Uterus (tissue), 4 donors: ENCODE measurements around the gene ANGPT4. TPM values are rescaled to one million over a fixed set of nuclear protein-coding genes. Genes with fewer than 3 reads are reported as not detected.

Experiments
- DNase-seq, 2 donors: peaks; one replicate each; pipeline ENCODE4 v3.0.0-alpha.2; 2019 to 2020
- H3K27ac ChIP-seq, 2 donors: fragments of 200-600 bp; sonication (generic); 1 replicate in 1 of 2; 2 replicates in 1 of 2; pipeline ENCODE4 v1.5.1; 2016 to 2018
- H3K27me3 ChIP-seq, 2 donors: fragments of 200-600 bp; sonication (generic); one replicate each; pipeline ENCODE4 v1.5.1; 2018 to 2019; ENCODE audit warnings: control low read depth in 1 of 2
- H3K36me3 ChIP-seq, 2 donors: fragments of 200-600 bp; sonication (generic); one replicate each; pipeline ENCODE4 v1.5.1; 2019; ENCODE audit warnings: control low read depth in 1 of 2
- H3K4me1 ChIP-seq, 2 donors: fragments of 200-600 bp; sonication (generic); one replicate each; pipeline ENCODE4 v1.5.1; 2018 to 2019; ENCODE audit warnings: control low read depth in 1 of 2
- H3K4me3 ChIP-seq, 2 donors: fragments of 200-600 bp; sonication (generic); 1 replicate in 1 of 2; 2 replicates in 1 of 2; pipeline ENCODE4 v1.5.1; 2018 to 2019; ENCODE audit warnings: mild to moderate bottlenecking in 1 of 2
- H3K9me3 ChIP-seq, 2 donors: fragments of 200-600 bp; sonication (generic); one replicate each; pipeline ENCODE4 v1.5.1; 2019; ENCODE audit warnings: control low read depth in 1 of 2
- CTCF ChIP-seq, 4 experiments: fragments of 200-600 bp in 2 of 4; fragments of 450-650 bp in 2 of 4; sonication (generic) in 2 of 4; IDR thresholded peaks; one replicate each; pipeline ENCODE4 v1.5.1; 2016 to 2019; ENCODE audit warnings: antibody characterized with exemption in 4 of 4, mild to moderate bottlenecking in 2 of 4, moderate library complexity in 1 of 4
- POLR2A ChIP-seq, 2 donors: fragments of 450-650 bp; IDR thresholded peaks; one replicate each; pipeline ENCODE4 v1.6.1; 2016; ENCODE audit warnings: antibody characterized with exemption in 2 of 2, mild to moderate bottlenecking in 1 of 2, moderate library complexity in 1 of 2
- intact Hi-C: fragments of 100-400 bp; cut with DNase I; formaldehyde crosslinking; loops from one replicate; pipeline ENCODE4 v1.15.1; 2023; ENCODE audit warnings: low total_unique reads
- total RNA-seq, 4 donors: library from RNA; depleted of rRNA in 3 of 4; stranded (reverse); fragments of >200 nt in 3 of 4; gene quantifications; one replicate each; pipeline versions ENCODE4 v1.1.0 to v1.2.4, GENCODE V29; 2014 to 2023
- donor health status: DM: yes; HTN: yes; CAD: no.

The ANGPT4 gene
- total RNA-seq, 4 donors from 2014 or later = 0.55 to 8.8 (median 3.8) TPM

DNA sequence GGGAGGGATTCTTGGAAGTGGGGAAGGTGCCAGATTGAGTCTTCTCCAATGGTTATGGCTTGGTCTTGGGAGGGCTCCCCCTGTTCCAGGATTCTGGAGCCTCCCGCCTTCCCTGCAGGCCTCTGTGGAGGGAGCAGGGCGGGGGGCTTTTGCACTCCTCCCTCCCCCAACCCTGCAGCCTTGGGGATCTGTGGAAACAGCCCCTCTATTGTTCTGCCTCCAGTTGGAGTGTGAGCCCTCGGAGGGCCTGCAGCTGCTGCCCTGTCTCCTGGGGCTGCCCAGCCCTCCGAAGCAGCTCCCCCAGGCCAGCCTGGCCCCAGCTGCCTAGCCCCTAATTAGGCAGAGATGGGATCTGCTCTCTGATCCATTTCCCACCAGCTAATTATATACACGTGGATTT, 67.9 kb downstream of the ANGPT4 start:
- intact Hi-C loops = no loop called here
- TF ChIP-seq CTCF (IDR thresholded peaks at IDR 0.05) = no peak
- no peak for TF ChIP-seq POLR2A (IDR thresholded peaks at IDR 0.05)
- H3K27ac ChIP-seq = no peak overlapping the region

DNA sequence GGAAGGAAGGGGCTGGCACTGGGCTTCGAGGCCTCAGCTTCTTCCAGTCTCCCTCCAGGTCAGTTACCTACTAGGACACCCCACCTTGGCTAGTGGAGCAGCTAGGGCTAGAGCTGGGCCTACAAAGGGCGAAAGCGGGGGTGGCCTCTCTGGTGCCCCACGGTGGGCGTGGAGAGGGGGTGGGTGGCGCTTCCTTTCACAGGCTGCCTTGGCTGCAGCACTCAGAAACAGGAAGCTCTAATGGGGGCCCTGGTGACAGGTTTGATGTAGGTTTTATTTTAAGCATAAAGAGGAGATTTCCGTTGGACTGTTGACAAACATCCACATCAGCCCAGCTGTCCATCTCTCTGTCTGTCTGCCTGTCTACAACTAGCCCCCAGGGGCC, 69.2 kb downstream of the ANGPT4 start:
- peaks cover 0 to 8% of the 10 kb centered on the region in 2 donors for H3K4me1 ChIP-seq
- intact Hi-C loops = no loop called here
- no peak overlapping the region for H3K27ac ChIP-seq
- TF ChIP-seq POLR2A (IDR thresholded peaks at IDR 0.05) (no peak), CTCF (IDR thresholded peaks at IDR 0.05) (no peak)
- H3K9me3 ChIP-seq = no peaks in the 10 kb centered on the region
- H3K36me3 ChIP-seq = no peaks in the 10 kb centered on the region
- no peak for DNase-seq
- no peak overlapping the region for H3K4me3 ChIP-seq
- no peaks in the 10 kb centered on the region for H3K27me3 ChIP-seq

More for the DNA sequence above, 67.9 kb downstream of the ANGPT4 start:
- Histone ChIP-seq H3K27me3 (no peaks in the 10 kb centered on the region), H3K4me3 (no peak overlapping the region), H3K9me3 (no peaks in the 10 kb centered on the region), H3K4me1 (peaks cover 0 to 8% of the 10 kb centered on the region in 2 donors), H3K36me3 (no peaks in the 10 kb centered on the region)
- no peak for DNase-seq

DNA sequence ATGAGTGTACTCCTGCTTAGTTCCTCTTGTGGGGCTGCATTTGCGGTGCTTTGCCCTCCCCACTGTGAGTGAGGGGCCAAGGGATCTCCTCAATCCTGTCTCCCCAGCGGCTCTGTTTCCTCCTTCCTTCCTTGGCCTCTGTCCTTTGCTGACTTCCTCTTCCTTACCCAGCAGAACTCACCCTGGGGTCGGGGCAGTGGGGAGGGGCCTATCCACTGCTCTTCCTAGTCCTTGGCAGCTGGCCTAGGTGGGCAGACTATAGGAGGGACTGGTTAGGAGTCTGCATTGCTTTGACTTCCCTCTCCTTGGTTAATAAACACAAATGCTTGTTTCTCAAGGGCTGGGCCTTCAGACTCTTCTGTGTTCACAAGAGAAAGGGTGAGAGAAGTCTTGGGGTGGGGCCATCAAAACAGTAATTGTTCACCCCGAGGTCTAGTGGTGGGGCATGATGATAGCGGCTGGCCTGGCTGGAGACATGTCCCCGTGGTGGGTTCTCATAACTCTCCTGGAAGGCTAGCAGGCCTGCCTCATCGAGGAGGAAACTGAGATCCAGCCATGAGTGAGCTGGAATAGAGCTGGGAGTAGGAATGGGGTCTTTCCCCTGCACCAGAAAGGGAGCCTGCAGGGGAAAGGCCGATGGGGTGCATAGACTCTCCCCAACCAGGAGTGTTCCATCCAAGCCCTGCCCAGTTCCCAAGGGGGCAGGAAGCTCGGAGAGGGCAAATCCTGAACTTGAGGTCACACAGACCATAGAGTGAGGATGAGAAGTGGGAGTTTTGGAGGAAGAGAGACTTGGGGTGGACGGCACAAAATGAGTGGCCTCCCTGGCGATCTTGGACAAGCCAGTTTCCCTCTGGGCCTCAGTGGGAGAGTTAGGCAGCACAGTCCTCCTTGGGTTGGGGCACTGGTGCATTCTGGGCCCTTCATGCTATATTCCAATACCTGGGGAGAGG, 69.9 kb downstream of the ANGPT4 start:
- no peaks in the 10 kb centered on the region for H3K27me3 ChIP-seq
- TF ChIP-seq CTCF (IDR thresholded peaks at IDR 0.05) = no peak
- no peak for TF ChIP-seq POLR2A (IDR thresholded peaks at IDR 0.05)
- H3K4me1 ChIP-seq = peaks cover 0 to 10% of the 10 kb centered on the region in 2 donors
- H3K9me3 ChIP-seq = no peaks in the 10 kb centered on the region
- H3K4me3 ChIP-seq = no peak overlapping the region
- no peak overlapping the region for H3K27ac ChIP-seq
- H3K36me3 ChIP-seq = no peaks in the 10 kb centered on the region
- no peak for DNase-seq
- intact Hi-C loops = no loop called here

DNA sequence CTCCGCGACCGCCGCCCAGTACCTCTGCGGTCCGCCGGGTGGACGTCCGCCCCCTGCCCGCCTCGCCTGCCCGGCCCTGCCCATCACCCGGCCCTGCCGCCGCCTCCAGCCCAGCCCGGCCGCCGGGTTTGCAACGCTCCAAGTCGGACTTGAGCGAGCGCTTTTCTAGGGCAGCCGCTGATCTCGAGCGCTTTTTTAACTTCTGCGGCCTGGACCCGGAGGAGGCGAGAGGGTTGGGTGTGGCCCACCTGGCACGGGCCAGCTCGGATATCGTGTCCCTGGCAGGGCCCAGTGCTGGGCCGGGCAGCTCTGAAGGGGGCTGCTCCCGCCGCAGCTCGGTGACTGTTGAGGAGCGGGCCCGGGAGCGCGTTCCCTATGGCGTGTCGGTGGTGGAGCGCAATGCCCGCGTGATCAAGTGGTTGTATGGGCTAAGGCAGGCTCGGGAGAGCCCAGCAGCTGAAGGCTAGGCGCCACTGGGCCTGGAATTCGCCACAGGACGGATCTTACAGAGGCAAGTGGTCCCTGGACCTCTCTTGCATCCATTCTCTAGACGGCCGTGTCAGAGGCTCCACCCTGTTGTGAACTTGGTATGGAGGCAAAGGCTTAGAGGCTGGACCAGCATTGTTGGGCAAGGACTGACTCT, 70.8 kb downstream of the ANGPT4 start:
- Histone ChIP-seq H3K27ac (no peak overlapping the region), H3K4me3 (no peak overlapping the region), H3K27me3 (no peaks in the 10 kb centered on the region), H3K36me3 (no peaks in the 10 kb centered on the region), H3K4me1 (peaks cover 0 to 14% of the 10 kb centered on the region in 2 donors), H3K9me3 (no peaks in the 10 kb centered on the region)
- intact Hi-C loops = no loop called here
- no peak for DNase-seq
- TF ChIP-seq POLR2A (IDR thresholded peaks at IDR 0.05) (no peak), CTCF (IDR thresholded peaks at IDR 0.05) (no peak)
